Smooth muscle cell (in vitro differentiated cells): ENCODE results near the gene CNIH2. TPM values are rescaled to one million over a fixed set of nuclear protein-coding genes. Genes with fewer than 3 reads are reported as not detected.
"Not testable (repeated sequence)": the region's sequence is repeated elsewhere in the genome, so short reads cannot be mapped to it uniquely, and the experiment has no call there.

Experiments
- DNase-seq: peaks from one replicate; lab custom pipeline; 2025; ENCODE audit not compliant: unreplicated experiment; lab: John Stamatoyannopoulos, UW
- H2AFZ ChIP-seq: fragments of 200-600 bp; sonication (generic); 2 replicates; pipeline ENCODE4 v1.6.0; 2016; ENCODE audit warnings: antibody characterized with exemption, low read depth, mild to moderate bottlenecking
- H3F3A ChIP-seq: fragments of 200-600 bp; sonication (generic); 2 replicates; pipeline ENCODE4 v1.6.0; 2017; ENCODE audit warnings: antibody characterized with exemption, low read depth
- H3K27ac ChIP-seq: fragments of 200-600 bp; sonication (generic); 2 replicates; pipeline ENCODE4 v1.5.1; 2016; ENCODE audit warnings: low read depth, mild to moderate bottlenecking
- H3K27me3 ChIP-seq: fragments of 200-600 bp; sonication (generic); 2 replicates; pipeline ENCODE4 v1.6.1; 2016; ENCODE audit warnings: low read depth, mild to moderate bottlenecking
- H3K36me3 ChIP-seq: fragments of 200-600 bp; sonication (generic); 2 replicates; pipeline ENCODE4 v1.5.1; 2016; ENCODE audit warnings: low read depth
- H3K4me1 ChIP-seq: fragments of 200-600 bp; sonication (generic); 2 replicates; pipeline ENCODE4 v1.5.1; 2016; ENCODE audit warnings: low read depth
- H3K4me2 ChIP-seq: fragments of 200-600 bp; sonication (generic); 2 replicates; pipeline ENCODE4 v1.6.0; 2016; ENCODE audit warnings: mild to moderate bottlenecking
- H3K4me3 ChIP-seq: fragments of 200-600 bp; sonication (generic); 2 replicates; pipeline ENCODE4 v1.5.1; 2016; ENCODE audit warnings: mild to moderate bottlenecking
- H3K79me2 ChIP-seq: fragments of 200-600 bp; sonication (generic); 2 replicates; pipeline ENCODE4 v1.6.0; 2016; ENCODE audit warnings: low read depth, mild to moderate bottlenecking
- H3K9ac ChIP-seq: fragments of 200-600 bp; sonication (generic); 2 replicates; pipeline ENCODE4 v1.6.0; 2016; ENCODE audit warnings: low read depth
- H3K9me3 ChIP-seq: fragments of 200-600 bp; sonication (generic); replicated peaks from 2 replicates; pipeline ENCODE4 v1.5.1; 2016; ENCODE audit warnings: low read depth
- H4K20me1 ChIP-seq: fragments of 200-600 bp; sonication (generic); 2 replicates; pipeline ENCODE4 v1.6.0; 2016; ENCODE audit warnings: low read depth
- CTCF ChIP-seq: fragments of 200-600 bp; sonication (generic); IDR thresholded peaks from 2 replicates; pipeline ENCODE4 v1.5.1; 2017; ENCODE audit warnings: borderline replicate concordance, mild to moderate bottlenecking, antibody characterized with exemption; ENCODE audit not compliant: insufficient read depth, poor library complexity, severe bottlenecking
- WGBS: methylation state at CpG from one replicate; pipeline ENCODE4 v1.1.7; 2016; ENCODE audit warnings: low lambda C conversion rate; 5-methylcytosine and 5-hydroxymethylcytosine counted together
- polyA plus RNA-seq: library from polyadenylated mRNA; unstranded; fragments of >200 nt; fragmentation: Nextera tagmentation; extraction: Ambion mirVana; gene quantifications from 2 replicates; pipeline ENCODE4 v1.2.1, GENCODE V29; 2016
- total RNA-seq: library from RNA; depleted of rRNA; stranded (reverse); fragments of >200 nt; gene quantifications from 2 replicates; pipeline ENCODE4 v1.2.3, GENCODE V29; 2014

Gene CNIH2
- total and polyA plus RNA-seq, 2 experiments from 2014 or later = 12.2 to 17.0 TPM

- Histone ChIP-seq H3K4me2 (peak overlapping the region; percentile 88), H3K27ac (peak overlapping the region; percentile 97), H3K79me2 (peaks cover 28% of the 10 kb centered on the region), H3K4me3 (peak overlapping the region; percentile 47), H3F3A (peaks cover 32% of the 10 kb centered on the region), H3K9me3 (no peaks in the 10 kb centered on the region), H3K27me3 (no peaks in the 10 kb centered on the region), H3K4me1 (peaks cover 43% of the 10 kb centered on the region), H2AFZ (no peak overlapping the region), H4K20me1 (peaks cover 4% of the 10 kb centered on the region), H3K9ac (peak overlapping the region; percentile 51), H3K36me3 (no peaks in the 10 kb centered on the region)
- DNase-seq = peak; percentile 72
- no peak for TF ChIP-seq CTCF
- 23% methylated on average over 9 of the region's 14 CpGs for WGBS
Measured at GRCh38 chr11:66317322-66317722, 39.3 kb downstream of the CNIH2 start.

- Histone ChIP-seq H3K36me3 (no peaks in the 10 kb centered on the region), H3K9ac (peak overlapping the region; percentile 51), H3K79me2 (peaks cover 28% of the 10 kb centered on the region), H3K4me3 (peak overlapping the region; percentile 47), H2AFZ (no peak overlapping the region), H3K4me1 (peaks cover 42% of the 10 kb centered on the region), H3K27ac (peak overlapping the region; percentile 97), H3K27me3 (no peaks in the 10 kb centered on the region), H4K20me1 (peaks cover 4% of the 10 kb centered on the region), H3K9me3 (no peaks in the 10 kb centered on the region), H3K4me2 (peak overlapping the region; percentile 88), H3F3A (peaks cover 32% of the 10 kb centered on the region)
- 18% methylated on average over 15 of the region's 16 CpGs for WGBS
- DNase-seq = no peak
- TF ChIP-seq CTCF = no peak
Measured at GRCh38 chr11:66317723-66318599, 40.0 kb downstream of the CNIH2 start.

GRCh38 chr11:66318600-66318970, 40.6 kb downstream of the CNIH2 start:
- no peaks in the 10 kb centered on the region for H3K9me3 ChIP-seq
- TF ChIP-seq CTCF = no peak
- H2AFZ ChIP-seq = no peak overlapping the region
- H3K4me3 ChIP-seq = no peak overlapping the region
- no peaks in the 10 kb centered on the region for H3K36me3 ChIP-seq
- peak overlapping the region; percentile 88 for H3K4me2 ChIP-seq
- H4K20me1 ChIP-seq = peaks cover 4% of the 10 kb centered on the region
- no peaks in the 10 kb centered on the region for H3K27me3 ChIP-seq
- WGBS = 65% methylated on average over 3 of the region's 3 CpGs
- H3K79me2 ChIP-seq = peaks cover 28% of the 10 kb centered on the region
- no peak overlapping the region for H3K9ac ChIP-seq
- peak overlapping the region; percentile 97 for H3K27ac ChIP-seq
- peaks cover 36% of the 10 kb centered on the region for H3K4me1 ChIP-seq
- H3F3A ChIP-seq = peaks cover 32% of the 10 kb centered on the region
- DNase-seq = no peak

- not testable (repeated sequence) for H2AFZ ChIP-seq, H3K36me3 ChIP-seq, H3K4me3 ChIP-seq, H3K27ac ChIP-seq, H3K4me2 ChIP-seq, H4K20me1 ChIP-seq, H3K9me3 ChIP-seq, DNase-seq, H3K27me3 ChIP-seq, H3K9ac ChIP-seq
- 85% methylated on average over 2 of the region's 2 CpGs for WGBS
- peaks cover 16% of the 10 kb centered on the region for H3K79me2 ChIP-seq
- peaks cover 34% of the 10 kb centered on the region for H3K4me1 ChIP-seq
- peaks cover 22% of the 10 kb centered on the region for H3F3A ChIP-seq
Measured at GRCh38 chr11:66320289-66320688, 42.3 kb downstream of the CNIH2 start.

- not testable (repeated sequence) for H3K27me3 ChIP-seq, H3K36me3 ChIP-seq, H3K9ac ChIP-seq, H3K9me3 ChIP-seq, H2AFZ ChIP-seq, H3K4me2 ChIP-seq, H3K27ac ChIP-seq, H4K20me1 ChIP-seq, DNase-seq, H3K4me3 ChIP-seq
- Histone ChIP-seq H3K79me2 (peaks cover 11% of the 10 kb centered on the region), H3F3A (peaks cover 22% of the 10 kb centered on the region), H3K4me1 (peaks cover 34% of the 10 kb centered on the region)
- 96% methylated on average over 6 of the region's 6 CpGs for WGBS
Measured at GRCh38 chr11:66320748-66321147, 42.8 kb downstream of the CNIH2 start.
